ENCODE results near the gene SLC9A7.

DNA sequence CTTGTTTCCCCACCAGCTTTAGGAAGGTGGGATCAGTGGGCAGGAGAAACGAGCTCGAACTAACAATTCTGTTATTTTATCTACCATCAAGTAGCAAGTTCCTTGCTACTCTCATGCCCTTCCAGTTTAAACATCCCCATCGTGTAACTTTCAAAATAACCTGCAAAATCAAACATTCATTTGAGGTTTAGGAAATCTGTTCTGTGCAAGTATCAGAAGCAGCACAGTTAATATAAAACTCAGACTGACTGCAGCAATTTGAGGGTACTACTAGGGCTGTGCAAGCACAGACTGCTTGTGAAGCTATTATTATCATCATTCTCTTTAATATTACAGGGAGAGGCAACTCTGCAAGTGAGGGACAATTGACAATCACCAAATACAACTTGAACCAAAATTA, 137.3 kb downstream of the SLC9A7 start:
- TF ChIP-seq, protein P1, sequence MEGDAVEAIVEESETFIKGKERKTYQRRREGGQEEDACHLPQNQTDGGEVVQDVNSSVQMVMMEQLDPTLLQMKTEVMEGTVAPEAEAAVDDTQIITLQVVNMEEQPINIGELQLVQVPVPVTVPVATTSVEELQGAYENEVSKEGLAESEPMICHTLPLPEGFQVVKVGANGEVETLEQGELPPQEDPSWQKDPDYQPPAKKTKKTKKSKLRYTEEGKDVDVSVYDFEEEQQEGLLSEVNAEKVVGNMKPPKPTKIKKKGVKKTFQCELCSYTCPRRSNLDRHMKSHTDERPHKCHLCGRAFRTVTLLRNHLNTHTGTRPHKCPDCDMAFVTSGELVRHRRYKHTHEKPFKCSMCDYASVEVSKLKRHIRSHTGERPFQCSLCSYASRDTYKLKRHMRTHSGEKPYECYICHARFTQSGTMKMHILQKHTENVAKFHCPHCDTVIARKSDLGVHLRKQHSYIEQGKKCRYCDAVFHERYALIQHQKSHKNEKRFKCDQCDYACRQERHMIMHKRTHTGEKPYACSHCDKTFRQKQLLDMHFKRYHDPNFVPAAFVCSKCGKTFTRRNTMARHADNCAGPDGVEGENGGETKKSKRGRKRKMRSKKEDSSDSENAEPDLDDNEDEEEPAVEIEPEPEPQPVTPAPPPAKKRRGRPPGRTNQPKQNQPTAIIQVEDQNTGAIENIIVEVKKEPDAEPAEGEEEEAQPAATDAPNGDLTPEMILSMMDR (conservative IDR thresholded peaks at IDR 0.05 in 1 of 2, IDR thresholded peaks at IDR 0.05 in 1 of 2; ENCODE audit: low read depth in 1 of 2, low read length in 2 of 2) = no peak
- no peak for TF ChIP-seq EZH2 (IDR thresholded peaks at IDR 0.05; ENCODE audit: low read length, missing control alignments)
